Measurements from ENCODE around the gene STK10. TPM values are rescaled to one million over a fixed set of nuclear protein-coding genes. Genes with fewer than 3 reads are reported as not detected.

STK10 gene
- total RNA-seq, 1 experiment from 2014 or later = 22.9 TPM

- TF ChIP-seq FOSL1 (IDR thresholded peaks at IDR 0.05; ENCODE audit: low read depth) (no peak), JUND (IDR thresholded peaks at IDR 0.05) (no peak), POLR2A (IDR thresholded peaks at IDR 0.05; ENCODE audit: borderline replicate concordance, extremely low read depth, insufficient read depth, insufficient read length) (no peak), EZH2 (IDR thresholded peaks at IDR 0.05) (no peak)
- H3K27me3 ChIP-seq (ENCODE audit: insufficient read depth, low read length) = no peaks in the 10 kb centered on the region
- H3K36me3 ChIP-seq (ENCODE audit: control insufficient read depth in 1 of 2, insufficient read depth in 2 of 2, low read length in 2 of 2) = peaks cover 2 to 4% of the 10 kb centered on the region in 2 experiments; a peak in 2 of 4 replicates
- H3K9me2 ChIP-seq (ENCODE audit: insufficient read depth) = no peaks in the 10 kb centered on the region
- BruUV-seq (replicated peaks) = no TSS peak
- peaks cover 0 to 5% of the 10 kb centered on the region in 2 experiments; a peak in 1 of 4 replicates for H3K4me1 ChIP-seq (ENCODE audit: control insufficient read depth in 1 of 2, insufficient read depth in 2 of 2, low read length in 2 of 2)
- no peak for ATAC-seq
- POLR2A ChIA-PET = no interaction called here
- H2AFZ ChIP-seq (ENCODE audit: low read depth, low read length, poor library complexity, severe bottlenecking) = no peak overlapping the region
- H3K4me2 ChIP-seq (ENCODE audit: low read length) = no peak overlapping the region
- H3K4me3 ChIP-seq (replicated peaks in 1 of 2; ENCODE audit: low read depth in 1 of 2, low read length in 2 of 2) = no peak overlapping the region
- peaks cover 3 to 4% of the 10 kb centered on the region in 2 experiments; a peak in 2 of 4 replicates for H3K9me3 ChIP-seq (ENCODE audit: control insufficient read depth in 1 of 2, insufficient read depth in 1 of 2, low read depth in 1 of 2, low read length in 2 of 2)
- no peaks in the 10 kb centered on the region for H4K20me1 ChIP-seq (ENCODE audit: insufficient read depth)
- DNase-seq (ENCODE audit: low read depth, low spot score) = no peak
- RAD21 ChIA-PET (ENCODE audit: low non-redundant PET in 1 of 2, low total read pairs in 2 of 2, uncharacterized antibody in 2 of 2, unreplicated experiment in 2 of 2) = no interaction called here
- CTCF ChIA-PET = no interaction called here
- H3K9ac ChIP-seq (ENCODE audit: low read length) = no peak overlapping the region
- H3K27ac ChIP-seq (ENCODE audit: low read depth, low read length) = no peak overlapping the region
- intact Hi-C loops (cut with micrococcal nuclease) = no loop called here
- H3K79me2 ChIP-seq (ENCODE audit: insufficient read depth, low read length) = no peaks in the 10 kb centered on the region
Observed at GRCh38 chr5:172127581-172127980, 60.4 kb downstream of the STK10 start.

DNA sequence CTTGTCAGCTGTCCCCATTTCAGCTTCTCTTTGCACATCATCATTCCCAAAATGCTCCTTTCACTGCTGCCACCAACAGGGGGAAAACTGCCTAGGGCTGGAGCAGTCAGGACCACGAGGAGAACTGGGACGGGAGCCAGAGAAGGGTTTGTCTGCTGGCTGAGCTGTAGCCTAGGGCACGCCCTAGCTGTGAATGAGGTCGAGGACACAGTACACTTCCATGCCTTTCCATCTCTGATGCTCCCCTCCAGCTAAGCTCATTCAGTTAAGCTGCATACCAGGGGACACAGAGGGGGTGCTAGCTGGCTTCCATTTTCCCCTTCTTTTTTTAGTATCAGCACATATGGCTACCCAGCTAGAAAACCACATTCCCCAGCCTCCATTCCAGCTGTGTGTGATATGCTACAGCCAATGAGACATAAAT, 64.7 kb downstream of the STK10 start:
- RAD21 ChIA-PET (ENCODE audit: low non-redundant PET in 1 of 2, low total read pairs in 2 of 2, uncharacterized antibody in 2 of 2, unreplicated experiment in 2 of 2) = no interaction called here

More for the DNA sequence above, 64.7 kb downstream of the STK10 start:
- no peak for DNase-seq (ENCODE audit: low read depth, low spot score)
- Histone ChIP-seq H2AFZ (ENCODE audit: low read depth, low read length, poor library complexity, severe bottlenecking) (no peak overlapping the region), H3K9me2 (ENCODE audit: insufficient read depth) (no peaks in the 10 kb centered on the region), H3K4me2 (ENCODE audit: low read length) (no peak overlapping the region), H3K36me3 (ENCODE audit: control insufficient read depth in 1 of 2, insufficient read depth in 2 of 2, low read length in 2 of 2) (peaks cover 2 to 4% of the 10 kb centered on the region in 2 experiments; a peak in 2 of 4 replicates), H3K4me3 (replicated peaks in 1 of 2; ENCODE audit: low read depth in 1 of 2, low read length in 2 of 2) (no peak overlapping the region), H3K79me2 (ENCODE audit: insufficient read depth, low read length) (no peaks in the 10 kb centered on the region), H3K9ac (ENCODE audit: low read length) (no peak overlapping the region), H4K20me1 (ENCODE audit: insufficient read depth) (no peaks in the 10 kb centered on the region), H3K4me1 (ENCODE audit: control insufficient read depth in 1 of 2, insufficient read depth in 2 of 2, low read length in 2 of 2) (peaks cover 0 to 5% of the 10 kb centered on the region in 2 experiments; a peak in 1 of 4 replicates), H3K9me3 (ENCODE audit: control insufficient read depth in 1 of 2, insufficient read depth in 1 of 2, low read depth in 1 of 2, low read length in 2 of 2) (peaks cover 3 to 4% of the 10 kb centered on the region in 2 experiments; a peak in 2 of 4 replicates), H3K27ac (ENCODE audit: low read depth, low read length) (no peak overlapping the region), H3K27me3 (ENCODE audit: insufficient read depth, low read length) (no peaks in the 10 kb centered on the region)
- BruUV-seq (replicated peaks) = no TSS peak
- 0 out of 2 replicates have a peak, but pooled peaks have one; percentile 3 for TF ChIP-seq RAD21 (IDR thresholded peaks at IDR 0.05; ENCODE audit: low read depth)
- no peak for TF ChIP-seq EGR1 (IDR thresholded peaks at IDR 0.05; ENCODE audit: low read depth)
- TF ChIP-seq CTCF (IDR thresholded peaks at IDR 0.05 in 2 of 3, conservative IDR thresholded peaks at IDR 0.05 in 1 of 3; ENCODE audit: borderline replicate concordance in 1 of 3, insufficient read depth in 1 of 3, low read depth in 2 of 3, low read length in 2 of 3) = peak in 2 of 3 experiments; percentile 16 to 17; a peak in 2 of 6 replicates
- CTCF ChIA-PET = interaction anchor here (1.1 to 1.2 kb wide), 2 partner anchors 51 to 65 kb away, joined by 3 read pairs; partner anchors contain the start of gene STK10
- POLR2A ChIA-PET = no interaction called here
- intact Hi-C loops (cut with micrococcal nuclease) = no loop called here
- peak; percentile 71 for ATAC-seq
